Activated CD4-positive, alpha-beta T cell treated with anti-CD3 and anti-CD28 coated beads, Interleukin-10, Interleukin-2, amounts not matched to agents 100 ng/mL and 50 ng/mL, durations not matched to agents 16 hours and 8 hours (primary cell): Measurements from ENCODE around the gene SYCN.

Experiments
- DNase-seq: peaks from one replicate; pipeline ENCODE4 v3.0.0-alpha.2; 2020

SYCN gene

GRCh38 chr19:39169143-39169810 is 34.8 kb downstream of the SYCN start:
- DNase-seq = no peak

GRCh38 chr19:39168258-39169142 is 35.6 kb downstream of the SYCN start:
- no peak for DNase-seq

- DNase-seq = no peak
Measured at GRCh38 chr19:39167461-39168257, 36.4 kb downstream of the SYCN start.

GRCh38 chr19:39166571-39167391 is 37.3 kb downstream of the SYCN start:
- DNase-seq = no peak

GRCh38 chr19:39165857-39166256 is 38.2 kb downstream of the SYCN start:
- DNase-seq = no peak

GRCh38 chr19:39164289-39164688 is 39.8 kb downstream of the SYCN start:
- DNase-seq = no peak

- DNase-seq = no peak
Measured at GRCh38 chr19:39163621-39164020, 40.4 kb downstream of the SYCN start.

- DNase-seq = no peak
Measured at GRCh38 chr19:39162441-39163043, 41.5 kb downstream of the SYCN start.

GRCh38 chr19:39160889-39161672 is 43.0 kb downstream of the SYCN start:
- no peak for DNase-seq

- DNase-seq = no peak
Measured at GRCh38 chr19:39160523-39160861, 43.6 kb downstream of the SYCN start.

- DNase-seq = no peak
Measured at GRCh38 chr19:39158646-39159260, 45.3 kb downstream of the SYCN start.

- DNase-seq = no peak
Measured at GRCh38 chr19:39157997-39158389, 46.1 kb downstream of the SYCN start.

GRCh38 chr19:39157275-39157996 is 46.6 kb downstream of the SYCN start:
- no peak for DNase-seq

- DNase-seq = no peak
Measured at GRCh38 chr19:39156326-39157230, 47.5 kb downstream of the SYCN start.

GRCh38 chr19:39155741-39156140 is 48.3 kb downstream of the SYCN start:
- no peak for DNase-seq

GRCh38 chr19:39155114-39155700 is 48.9 kb downstream of the SYCN start:
- DNase-seq = no peak

- DNase-seq = no peak
Measured at GRCh38 chr19:39154629-39155100, 49.4 kb downstream of the SYCN start.

- no peak for DNase-seq
Measured at GRCh38 chr19:39154100-39154628, 49.9 kb downstream of the SYCN start.
